Lower leg skin (tissue), 3 donors: ENCODE data around the gene AADACL3.

Source experiments
- POLR2A ChIP-seq, 2 donors: fragments of 450-650 bp; IDR thresholded peaks; one replicate each; pipeline ENCODE4 v1.6.1; 2016 to 2017; ENCODE audit warnings: antibody characterized with exemption in 2 of 2, mild to moderate bottlenecking in 1 of 2, moderate library complexity in 1 of 2
- TF ChIP-seq, protein P1 (sequence below), 3 donors: fragments of 450-650 bp; IDR thresholded peaks; one replicate each; pipeline ENCODE4 v1.5.1; 2016; ENCODE audit warnings: antibody characterized with exemption in 3 of 3, mild to moderate bottlenecking in 3 of 3, moderate library complexity in 2 of 3

GRCh38 chr1:12706061-12706460 is 9.8 kb upstream of the AADACL3 start:
- TF ChIP-seq, protein P1, sequence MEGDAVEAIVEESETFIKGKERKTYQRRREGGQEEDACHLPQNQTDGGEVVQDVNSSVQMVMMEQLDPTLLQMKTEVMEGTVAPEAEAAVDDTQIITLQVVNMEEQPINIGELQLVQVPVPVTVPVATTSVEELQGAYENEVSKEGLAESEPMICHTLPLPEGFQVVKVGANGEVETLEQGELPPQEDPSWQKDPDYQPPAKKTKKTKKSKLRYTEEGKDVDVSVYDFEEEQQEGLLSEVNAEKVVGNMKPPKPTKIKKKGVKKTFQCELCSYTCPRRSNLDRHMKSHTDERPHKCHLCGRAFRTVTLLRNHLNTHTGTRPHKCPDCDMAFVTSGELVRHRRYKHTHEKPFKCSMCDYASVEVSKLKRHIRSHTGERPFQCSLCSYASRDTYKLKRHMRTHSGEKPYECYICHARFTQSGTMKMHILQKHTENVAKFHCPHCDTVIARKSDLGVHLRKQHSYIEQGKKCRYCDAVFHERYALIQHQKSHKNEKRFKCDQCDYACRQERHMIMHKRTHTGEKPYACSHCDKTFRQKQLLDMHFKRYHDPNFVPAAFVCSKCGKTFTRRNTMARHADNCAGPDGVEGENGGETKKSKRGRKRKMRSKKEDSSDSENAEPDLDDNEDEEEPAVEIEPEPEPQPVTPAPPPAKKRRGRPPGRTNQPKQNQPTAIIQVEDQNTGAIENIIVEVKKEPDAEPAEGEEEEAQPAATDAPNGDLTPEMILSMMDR (IDR thresholded peaks at IDR 0.05) = no peak
- TF ChIP-seq POLR2A (IDR thresholded peaks at IDR 0.05) = no peak
